G401 (cell line): Measurements from ENCODE around the gene RILPL1. TPM values are rescaled to one million over a fixed set of nuclear protein-coding genes. Genes with fewer than 3 reads are reported as not detected.
A peak's percentile ranks its signal among the peaks of the same experiment; 100 is the strongest.
"Not testable (repeated sequence)": the region's sequence is repeated elsewhere in the genome, so short reads cannot be mapped to it uniquely, and the experiment has no call there.

Source experiments
- DNase-seq: peaks from one replicate; pipeline ENCODE4 v3.0.0-alpha.2; 2015; ENCODE audit warnings: low spot score
- in situ Hi-C: cut with HindIII; loops from 2 replicates; pipeline ENCODE4 v1.10.0; 2016; ENCODE audit warnings: low sequenced_read_pairs, mixed read lengths
- total RNA-seq: library from RNA; depleted of rRNA; stranded (reverse); fragments of >200 nt; shearing (Covaris generic); gene quantifications from 2 replicates; pipeline ENCODE4 v1.2.3, GENCODE V29; 2014

The RILPL1 gene
- total RNA-seq, 1 experiment from 2014 or later: 38.2 TPM

DNA sequence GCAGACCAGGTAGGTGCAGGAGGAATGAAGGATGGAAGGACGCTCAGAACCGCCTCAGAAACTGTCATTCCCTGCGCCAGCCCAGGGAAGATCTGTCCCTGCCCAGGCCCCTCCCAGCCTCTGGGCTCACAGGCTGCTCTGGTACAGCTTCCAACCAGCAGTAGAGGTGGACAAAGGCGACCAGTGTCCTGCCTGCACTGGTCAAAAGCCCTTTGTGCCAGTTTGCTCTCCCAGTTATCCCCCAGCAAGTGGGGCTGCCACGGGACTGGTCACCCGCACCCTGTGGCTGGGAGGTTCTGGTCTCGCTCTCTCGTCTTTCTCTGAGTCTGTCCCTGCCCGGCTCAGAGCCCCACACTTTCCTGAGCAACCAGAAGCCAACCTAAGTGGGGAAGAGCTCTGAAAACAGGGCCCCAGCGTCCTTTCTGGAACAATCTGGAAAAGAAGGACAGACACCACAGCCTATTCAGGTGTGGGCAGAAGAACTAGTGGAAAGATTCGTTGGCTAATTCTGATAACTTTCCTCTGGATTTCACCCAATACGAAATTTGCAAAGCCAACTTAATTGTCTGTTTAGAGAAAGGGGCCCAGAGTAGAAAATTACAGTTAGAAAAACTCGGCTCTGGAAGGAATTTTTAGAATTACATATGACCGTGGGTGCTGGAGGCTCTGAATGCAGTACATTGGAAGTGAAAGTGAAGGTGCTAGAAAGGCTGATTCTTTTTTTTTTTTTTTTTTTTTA is 53.9 kb downstream of the RILPL1 start:
- in situ Hi-C loops: no loop called here
- peak; percentile 13 for DNase-seq

DNA sequence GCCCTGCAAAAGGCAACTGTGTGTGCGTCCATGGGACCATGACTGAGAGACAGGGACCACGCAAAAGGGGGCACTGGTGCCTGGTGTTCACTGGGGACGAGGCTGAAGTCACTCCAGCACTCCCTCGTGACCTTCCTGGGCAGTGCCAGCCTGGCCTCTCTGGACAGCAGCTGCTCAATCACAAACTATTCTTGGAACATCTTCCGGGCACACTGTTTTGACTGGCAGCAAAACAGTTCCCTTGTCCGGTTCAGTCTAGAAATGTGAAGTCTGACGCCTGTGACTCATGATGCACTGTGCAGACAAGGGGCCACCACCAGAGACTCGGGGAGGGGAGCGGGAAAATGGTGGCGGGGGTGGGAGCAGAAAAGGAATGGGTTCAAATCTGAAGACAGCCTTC is 54.8 kb downstream of the RILPL1 start:
- no peak for DNase-seq
- in situ Hi-C loops: no loop called here

DNA sequence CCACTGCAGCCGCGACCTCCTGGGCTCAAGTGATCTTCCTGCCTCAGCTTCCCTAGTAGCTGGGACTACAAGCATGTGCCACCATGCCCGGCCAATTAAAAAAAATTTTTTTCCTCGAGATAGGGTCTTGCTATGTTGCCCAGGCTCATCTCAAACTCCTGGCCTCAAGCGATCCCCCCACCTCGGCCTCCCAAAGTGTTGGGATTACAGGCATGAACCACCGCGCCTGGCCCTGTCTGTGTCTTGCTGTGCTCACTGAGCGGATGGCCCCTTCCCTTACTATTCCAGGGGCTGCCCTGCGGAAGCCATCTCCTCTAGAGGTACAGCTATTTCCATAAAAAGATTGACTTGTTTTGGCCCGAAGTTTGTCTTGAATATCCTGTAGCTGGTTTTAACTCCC is 55.5 kb downstream of the RILPL1 start:
- no peak for DNase-seq
- in situ Hi-C loops: no loop called here

DNA sequence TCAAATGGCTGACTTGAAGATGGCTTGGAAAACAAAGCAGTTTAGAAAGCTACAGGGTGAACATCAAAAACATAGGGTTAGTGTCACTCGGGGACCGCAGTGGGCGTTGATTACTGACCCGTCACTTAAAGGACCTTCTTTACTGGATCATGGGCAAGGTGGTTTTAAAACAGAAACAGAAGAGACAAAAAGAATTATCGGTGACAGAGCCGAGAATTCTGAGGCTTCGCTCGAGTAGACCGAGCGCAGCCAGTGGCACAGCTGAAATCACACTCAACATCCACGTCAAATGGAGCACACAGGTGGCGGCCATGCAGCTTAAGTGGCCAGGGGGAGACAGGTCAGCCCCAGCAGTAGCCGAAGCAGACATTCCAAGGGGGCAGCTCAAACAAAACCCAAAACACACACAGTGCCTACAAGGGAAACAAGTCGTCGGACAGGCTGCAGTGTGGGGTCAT is 58.2 kb downstream of the RILPL1 start:
- DNase-seq: no peak
- in situ Hi-C loops: no loop called here

DNA sequence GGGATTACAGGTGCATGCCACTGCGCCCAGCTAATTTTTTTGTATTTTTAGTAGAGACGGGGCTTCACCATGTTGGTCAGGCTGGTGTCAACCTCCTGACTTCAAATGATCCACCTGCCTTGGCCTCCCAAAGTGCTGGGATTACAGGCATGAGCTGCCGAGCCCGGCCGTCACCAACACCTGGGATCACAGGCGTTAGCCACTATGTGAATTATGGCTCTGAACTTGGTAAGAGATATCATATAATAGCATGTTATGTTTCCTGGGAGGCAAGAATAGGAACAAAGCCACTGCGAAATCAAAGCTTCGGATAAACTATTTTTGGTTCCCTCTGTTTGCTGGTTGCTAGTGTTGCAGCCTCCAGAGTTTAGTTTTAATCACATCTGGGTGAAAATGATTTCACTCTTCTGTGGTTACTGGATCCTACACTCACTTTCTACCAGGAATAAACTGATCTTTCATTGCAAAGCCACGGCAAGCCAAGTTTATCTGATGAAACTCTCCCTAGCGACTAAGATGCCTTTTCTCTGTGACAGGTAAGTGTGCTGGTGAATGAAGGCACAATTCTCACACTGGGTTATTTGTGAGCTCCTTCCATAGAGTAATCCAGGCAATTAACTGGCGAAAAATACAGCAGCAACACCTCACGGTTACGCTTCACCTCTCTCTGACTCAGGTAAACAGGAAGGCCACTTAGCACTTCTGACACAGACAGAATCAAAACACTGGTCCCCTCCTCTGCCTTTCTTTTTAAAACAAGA is 58.9 kb downstream of the RILPL1 start:
- in situ Hi-C loops: no loop called here
- DNase-seq: no peak

DNA sequence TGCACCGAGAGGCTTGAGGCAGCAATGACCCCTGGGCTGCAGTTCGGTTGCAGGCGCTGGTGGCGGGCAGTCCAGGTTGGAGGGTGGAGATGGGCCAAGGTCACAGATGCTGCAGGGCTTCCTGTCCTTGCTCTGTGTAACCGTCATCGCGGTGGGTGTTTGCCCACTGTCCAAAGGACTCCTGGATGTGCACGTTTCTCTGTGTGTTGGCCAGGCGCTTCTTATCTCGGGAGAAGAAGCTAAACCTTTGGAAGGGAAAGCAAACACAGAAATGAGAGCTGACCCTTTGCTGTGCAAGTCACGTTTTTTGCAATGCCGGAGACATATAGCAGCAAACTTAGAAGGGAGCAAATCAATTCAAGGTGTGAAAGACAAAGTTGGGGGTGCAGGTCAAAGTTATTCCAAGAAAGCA is 61.1 kb downstream of the RILPL1 start:
- in situ Hi-C loops: no loop called here
- DNase-seq: no peak

DNA sequence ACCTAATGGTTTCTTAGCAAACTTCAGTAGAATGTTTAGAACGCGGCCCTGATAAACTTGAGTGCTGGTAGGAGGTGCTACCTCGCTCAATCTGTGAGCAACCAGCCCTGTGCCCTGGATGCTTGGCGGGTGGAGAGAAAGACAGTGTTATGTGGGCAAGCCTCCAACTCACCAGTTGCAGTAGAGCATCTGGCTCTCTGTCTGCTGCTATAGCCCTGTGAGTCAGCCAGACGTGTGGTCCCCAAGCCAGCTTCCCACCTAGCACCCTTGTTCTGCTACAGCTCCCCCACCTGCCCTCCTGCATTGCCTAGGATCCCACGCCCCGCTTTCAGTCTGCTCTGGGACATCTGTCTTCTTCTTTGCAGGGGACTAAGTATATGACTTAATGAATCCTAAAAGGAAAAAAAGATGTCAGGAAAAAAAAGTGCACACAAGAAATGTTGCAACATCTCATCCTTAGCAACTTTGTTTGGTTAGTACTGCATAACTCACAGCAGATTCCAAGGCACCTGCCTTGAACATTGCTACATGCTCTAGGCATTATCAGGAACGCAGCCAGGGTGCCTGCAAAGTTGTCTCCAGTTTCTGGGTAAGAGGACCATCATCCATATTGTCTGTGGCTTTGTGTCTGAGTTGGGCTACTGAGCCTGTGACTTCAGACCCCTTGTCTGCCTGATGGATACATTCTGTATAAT is 62.0 kb downstream of the RILPL1 start:
- in situ Hi-C loops: no loop called here
- DNase-seq: peak; percentile 22

DNA sequence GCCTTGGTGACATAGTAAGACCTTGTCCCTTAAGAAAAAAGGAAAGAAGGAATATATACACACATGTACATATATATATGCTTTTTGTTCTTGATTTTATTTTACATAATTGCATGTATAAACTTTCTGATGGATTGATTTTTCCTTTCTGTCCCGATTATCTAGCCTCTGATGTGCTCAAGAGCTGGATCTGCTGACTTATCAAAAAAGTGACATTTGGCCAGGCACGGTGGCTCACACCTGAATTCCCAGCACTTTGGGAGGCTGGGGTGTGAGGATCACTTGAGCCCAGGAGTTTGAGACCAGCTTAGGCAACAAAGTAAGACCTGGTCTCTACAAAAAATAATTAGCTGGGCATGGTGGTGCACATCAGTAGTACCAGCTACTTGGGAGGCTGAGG is 63.5 kb downstream of the RILPL1 start:
- in situ Hi-C loops: no loop called here
- no peak for DNase-seq

DNA sequence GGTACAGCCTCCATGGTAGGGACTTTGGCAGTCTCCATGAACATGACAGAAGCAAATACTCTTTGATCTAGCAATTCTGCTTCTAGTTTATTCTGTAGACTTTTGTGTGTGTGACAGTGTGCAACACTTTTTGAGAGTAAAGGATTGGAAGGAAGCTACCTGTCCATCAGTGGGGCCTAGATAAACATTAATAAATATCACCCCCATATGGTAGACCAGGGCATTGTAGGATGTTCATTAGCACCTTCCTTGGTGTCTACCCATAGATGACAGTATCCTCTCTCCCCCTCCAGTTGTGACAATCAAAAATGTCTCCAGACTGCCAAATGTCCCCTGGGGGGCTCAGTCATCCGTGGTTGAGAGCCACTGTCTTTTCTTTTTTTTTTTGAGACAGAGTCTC is 64.7 kb downstream of the RILPL1 start:
- in situ Hi-C loops: no loop called here
- peak; percentile 49 for DNase-seq

DNA sequence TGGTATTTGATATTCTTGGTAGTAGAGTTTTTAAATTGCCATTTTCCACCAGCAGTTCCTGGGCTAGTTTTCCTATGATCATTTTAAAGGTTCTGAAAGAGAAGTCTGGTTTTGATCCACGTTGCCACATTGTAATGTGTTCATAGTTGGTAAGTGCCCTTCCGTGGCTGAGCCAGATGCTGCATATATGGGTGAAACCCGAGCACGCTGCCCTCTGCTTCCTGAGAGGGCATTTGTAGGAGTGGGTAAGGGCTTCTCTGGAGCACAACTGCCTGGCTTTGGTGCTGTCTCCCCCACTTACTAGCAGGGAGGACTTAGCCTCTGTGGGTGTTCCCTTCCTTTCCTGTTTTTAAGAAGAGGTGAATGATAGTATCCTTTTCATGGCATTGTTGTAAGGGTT is 68.4 kb downstream of the RILPL1 start:
- in situ Hi-C loops: no loop called here

DNA sequence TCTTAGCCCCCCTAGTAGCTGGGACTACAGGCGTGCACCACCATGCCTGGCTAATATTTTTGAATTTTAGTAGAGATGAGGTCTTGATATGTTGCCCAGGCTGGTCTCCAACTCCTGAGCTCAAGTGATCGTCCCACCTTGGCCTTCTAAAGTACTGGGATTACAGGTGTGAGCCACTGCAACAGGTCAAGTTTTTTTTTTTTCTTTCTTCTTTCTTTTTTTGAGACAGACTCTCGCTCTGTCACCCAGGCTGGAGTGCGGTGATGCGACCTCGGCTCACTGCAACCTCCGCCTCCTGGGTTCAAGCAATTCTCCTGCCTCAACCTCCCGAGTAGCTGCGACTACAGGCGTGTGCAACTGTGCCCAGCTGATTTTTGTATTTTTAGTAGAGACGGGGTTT is 70.3 kb downstream of the RILPL1 start:
- DNase-seq, in situ Hi-C loops: not testable (repeated sequence)

More for the DNA sequence above, 68.4 kb downstream of the RILPL1 start:
- no peak for DNase-seq

DNA sequence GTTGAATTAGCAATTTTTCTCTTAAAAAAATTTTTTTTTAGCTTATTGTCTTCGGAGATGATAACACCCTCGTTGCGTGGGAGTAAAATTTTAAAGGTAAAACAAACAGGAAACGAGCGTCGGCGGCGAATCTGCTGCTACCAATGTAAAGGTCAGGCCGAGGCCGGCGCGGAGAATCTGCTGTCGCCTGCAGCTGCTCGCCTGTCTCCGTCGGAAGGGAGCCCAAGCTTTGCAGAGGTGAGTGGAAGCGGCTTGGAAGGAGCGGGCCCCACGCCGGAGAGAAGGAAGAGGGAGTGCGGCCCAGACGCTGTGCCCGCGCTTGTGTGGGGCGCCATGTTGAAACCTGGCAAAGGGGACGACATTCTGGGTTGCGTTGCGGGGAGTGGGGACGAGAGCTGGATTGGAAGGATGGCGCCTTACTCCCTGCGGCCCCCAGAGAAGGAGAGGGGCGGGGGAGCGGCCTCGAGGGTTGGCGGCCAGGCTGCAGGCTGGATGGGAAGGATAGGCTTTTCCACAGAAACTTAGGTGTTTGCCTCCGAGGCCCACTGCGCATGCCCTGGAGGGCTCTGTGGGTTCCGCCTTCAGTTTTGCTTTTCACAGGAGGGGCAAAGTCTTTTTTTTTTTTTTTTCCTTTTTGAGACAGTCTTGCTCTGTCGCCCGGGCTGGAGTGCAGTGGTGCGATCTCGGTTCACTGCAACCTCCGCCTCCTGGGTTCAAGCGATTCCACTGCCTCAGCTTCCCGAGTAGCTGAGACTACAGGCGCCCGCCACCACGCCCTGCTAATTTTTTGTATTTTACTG is 75.3 kb downstream of the RILPL1 start, which contains the start of gene SNRNP35:
Gene SNRNP35 (plus strand): TSS at position 160 of the 800 bp plus-strand sequence. CDS start 7,402 bp downstream, outside the sequence.
- peak; percentile 83 for DNase-seq
- in situ Hi-C loops: no loop called here

DNA sequence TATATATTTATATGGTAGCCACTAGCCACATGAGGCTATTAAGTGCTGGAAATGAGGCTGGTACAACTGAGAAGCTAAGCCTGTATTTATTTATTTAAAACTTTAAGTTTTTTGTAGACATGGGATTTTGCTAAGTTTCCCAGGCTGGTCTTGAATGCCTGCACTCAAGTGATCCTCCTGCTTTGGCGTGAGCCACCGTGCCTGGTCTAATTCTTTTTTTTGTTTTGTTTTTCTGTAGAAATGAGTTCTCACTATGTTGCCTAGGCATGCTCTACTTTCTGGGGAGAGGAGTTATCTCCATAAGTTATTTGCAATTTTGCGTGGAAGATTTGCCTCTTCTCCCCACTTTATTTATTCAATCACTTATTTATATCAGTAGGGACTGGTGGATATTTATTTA is 80.4 kb downstream of the RILPL1 start:
- in situ Hi-C loops: no loop called here
- no peak for DNase-seq

DNA sequence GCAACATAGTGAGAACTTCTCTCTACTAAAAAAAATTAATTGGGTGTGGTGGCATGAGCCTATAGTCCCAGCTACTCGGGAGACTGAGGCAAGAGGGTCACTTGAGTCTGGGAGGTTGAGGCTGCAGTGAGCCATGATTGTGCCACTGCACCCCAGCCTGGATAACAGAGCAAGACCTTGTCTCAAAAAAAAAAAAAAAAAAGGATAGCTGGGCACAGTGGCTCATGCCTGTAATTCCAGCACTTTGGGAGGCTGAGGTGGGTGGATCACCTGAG is 81.3 kb downstream of the RILPL1 start:
- DNase-seq, in situ Hi-C loops: not testable (repeated sequence)

DNA sequence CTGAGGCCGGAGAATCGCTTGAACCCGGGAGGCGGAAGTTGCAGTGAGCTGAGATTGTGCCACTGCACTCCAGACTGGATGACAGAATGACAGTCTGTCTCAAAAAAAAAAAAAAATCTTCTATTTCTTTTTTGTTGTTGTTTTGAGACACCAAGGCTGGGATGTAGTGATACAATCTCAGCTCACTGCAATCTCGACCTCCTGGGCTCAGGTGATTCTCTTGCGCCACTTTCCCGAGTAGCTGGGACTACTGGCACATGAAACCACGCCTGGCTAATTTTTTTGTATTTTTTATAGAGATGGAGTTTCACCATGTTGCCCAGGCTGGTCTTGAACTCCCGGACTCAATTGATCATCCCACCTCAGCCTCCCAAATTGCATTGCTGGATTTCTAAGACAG is 82.9 kb downstream of the RILPL1 start:
- no peak for DNase-seq
- in situ Hi-C loops: no loop called here

DNA sequence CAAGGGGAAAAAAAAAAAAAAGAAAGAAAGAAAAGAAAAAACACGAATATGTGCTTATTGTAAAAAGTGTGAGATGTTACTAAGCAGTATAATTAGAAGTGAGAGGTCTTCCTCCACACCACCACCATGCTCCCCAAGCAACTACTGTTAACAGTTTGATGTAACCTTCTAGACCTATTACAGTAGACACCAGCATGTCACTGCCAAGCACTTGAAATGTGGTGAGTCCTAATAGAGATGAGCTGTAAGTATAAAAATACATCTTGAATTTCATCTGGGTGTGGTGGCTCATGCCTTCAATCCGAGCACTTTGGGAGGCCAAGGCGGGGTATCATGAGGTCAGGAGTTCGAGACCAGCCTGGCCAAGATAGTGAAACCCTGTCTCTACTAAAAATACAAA is 83.7 kb downstream of the RILPL1 start:
- in situ Hi-C loops: no loop called here

DNA sequence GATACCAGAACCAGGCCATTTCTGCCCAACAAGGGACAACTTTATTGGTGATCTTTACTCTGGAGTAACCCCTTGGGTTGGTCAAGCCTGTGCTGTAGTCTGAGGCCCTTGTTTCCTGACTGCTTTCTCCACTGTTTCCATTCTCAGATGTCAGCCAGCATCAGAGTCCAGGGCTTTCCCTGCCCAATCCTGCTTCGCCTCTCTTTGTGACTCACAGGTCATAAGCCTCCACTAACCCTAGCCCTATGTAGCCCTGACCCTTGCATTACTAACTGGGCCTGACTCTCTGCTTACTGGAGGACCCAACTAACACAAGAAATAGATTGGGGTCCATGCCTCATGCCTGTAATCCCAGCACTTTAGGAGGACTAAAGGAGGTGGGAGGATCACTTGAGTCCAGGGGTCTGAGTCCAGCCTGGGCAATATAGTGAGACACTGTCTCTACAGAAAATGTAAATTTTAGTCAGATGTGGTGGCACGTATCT is 84.2 kb downstream of the RILPL1 start:
- DNase-seq: no peak
- in situ Hi-C loops: no loop called here

More for the DNA sequence above, 83.7 kb downstream of the RILPL1 start:
- DNase-seq: no peak

DNA sequence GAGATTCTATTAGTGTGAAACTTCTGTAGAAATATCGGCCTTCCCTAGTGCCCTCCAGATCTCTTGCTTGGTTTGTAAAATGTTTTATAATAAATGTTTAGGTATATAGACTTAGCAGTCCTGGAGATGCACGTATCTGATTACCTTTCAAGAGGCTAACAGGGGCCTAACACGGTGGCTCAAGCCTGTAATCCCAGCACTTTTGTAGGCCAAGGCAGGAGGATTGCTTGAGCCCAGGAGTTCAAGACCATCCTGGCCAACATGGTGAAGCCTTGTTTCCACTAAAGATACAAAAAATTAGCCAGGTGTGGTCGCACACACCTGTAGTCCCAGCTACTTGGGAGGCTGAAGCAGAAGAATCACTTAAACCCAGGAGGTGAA is 87.2 kb downstream of the RILPL1 start:
- no peak for DNase-seq
- in situ Hi-C loops: no loop called here
